Astrocyte (in vitro differentiated cells and primary cell): ENCODE measurements around the gene COL18A1. TPM values are rescaled to one million over a fixed set of nuclear protein-coding genes. Genes with fewer than 3 reads are reported as not detected.

Source experiments
- DNase-seq: peaks from one replicate; pipeline ENCODE4 v3.0.0-alpha.2; 2010; ENCODE audit warnings: low read depth
- FAIRE-seq: peaks from 2 replicates; lab custom pipeline; 2011; peaks lifted over from hg19 to GRCh38; lab: Jason Lieb, UNC
- H2AFZ ChIP-seq: 2 replicates; pipeline ENCODE4 v1.6.0; 2012; ENCODE audit warnings: low read depth, low read length, inconsistent platforms
- H3K27ac ChIP-seq: 2 replicates; pipeline ENCODE4 v1.5.1; 2011; ENCODE audit warnings: low read depth, low read length, inconsistent platforms
- H3K27me3 ChIP-seq: 2 replicates; pipeline ENCODE4 v1.6.0; 2011; ENCODE audit warnings: low read length, inconsistent platforms; ENCODE audit not compliant: insufficient read depth
- H3K36me3 ChIP-seq: 2 replicates; pipeline ENCODE4 v1.5.1; 2011; ENCODE audit warnings: low read length, inconsistent platforms; ENCODE audit not compliant: insufficient read depth
- H3K4me1 ChIP-seq: 2 replicates; pipeline ENCODE4 v1.5.1; 2011; ENCODE audit warnings: low read length, inconsistent platforms; ENCODE audit not compliant: insufficient read depth
- H3K4me2 ChIP-seq: 2 replicates; pipeline ENCODE4 v1.6.0; 2012; ENCODE audit warnings: low read length, inconsistent platforms
- H3K4me3 ChIP-seq: 2 replicates; pipeline ENCODE4 v1.5.1; 2011; ENCODE audit warnings: low read depth, mild to moderate bottlenecking, low read length, inconsistent platforms; ENCODE audit not compliant: insufficient read depth
- H3K79me2 ChIP-seq: 2 replicates; pipeline ENCODE4 v1.6.0; 2012; ENCODE audit warnings: mild to moderate bottlenecking, low read length, inconsistent platforms; ENCODE audit not compliant: insufficient read depth
- H3K9ac ChIP-seq: 2 replicates; pipeline ENCODE4 v1.6.0; 2012; ENCODE audit warnings: mild to moderate bottlenecking, low read length, inconsistent platforms
- H3K9me3 ChIP-seq: 2 replicates; pipeline ENCODE4 v1.5.1; 2012; ENCODE audit warnings: low read depth, mild to moderate bottlenecking, low read length, inconsistent platforms; ENCODE audit not compliant: insufficient read depth
- H4K20me1 ChIP-seq: 2 replicates; pipeline ENCODE4 v1.6.0; 2012; ENCODE audit warnings: low read length, inconsistent platforms; ENCODE audit not compliant: insufficient read depth
- H3K27ac Mint-ChIP-seq: one replicate; pipeline ENCODE4 v1.8.0; 2021; ENCODE audit warnings: mild to moderate bottlenecking, mixed read lengths; ENCODE audit not compliant: unreplicated experiment
- H3K27me3 Mint-ChIP-seq: one replicate; pipeline ENCODE4 v1.8.0; 2021; ENCODE audit warnings: low read depth, mixed read lengths; ENCODE audit not compliant: unreplicated experiment
- H3K36me3 Mint-ChIP-seq: one replicate; pipeline ENCODE4 v1.8.0; 2021; ENCODE audit warnings: low read depth, mixed read lengths; ENCODE audit not compliant: unreplicated experiment
- H3K4me1 Mint-ChIP-seq: one replicate; pipeline ENCODE4 v1.8.0; 2021; ENCODE audit warnings: low read depth, mixed read lengths; ENCODE audit not compliant: unreplicated experiment
- H3K4me3 Mint-ChIP-seq: one replicate; pipeline ENCODE4 v1.8.0; 2021; ENCODE audit warnings: mild to moderate bottlenecking, moderate library complexity, mixed read lengths; ENCODE audit not compliant: unreplicated experiment
- H3K9me3 Mint-ChIP-seq: one replicate; pipeline ENCODE4 v1.8.0; 2021; ENCODE audit warnings: mild to moderate bottlenecking, mixed read lengths; ENCODE audit not compliant: unreplicated experiment
- EZH2 ChIP-seq: IDR thresholded peaks from 2 replicates; pipeline ENCODE4 v1.6.1; 2012; ENCODE audit warnings: mild to moderate bottlenecking, low read length, inconsistent platforms; ENCODE audit not compliant: insufficient read depth
- total RNA-seq: library from RNA; stranded (reverse); gene quantifications from 2 replicates; pipeline ENCODE4 v1.2.1, GENCODE V29; 2021
- TF ChIP-seq, protein P1 (sequence below): IDR thresholded peaks from 2 replicates; pipeline ENCODE4 v1.5.1; 2011; ENCODE audit warnings: low read depth, mild to moderate bottlenecking, inconsistent platforms, low read length, moderate library complexity; ENCODE audit not compliant: insufficient read depth

The COL18A1 gene
- total RNA-seq, 1 donor from 2014 or later: 616 TPM

DNA sequence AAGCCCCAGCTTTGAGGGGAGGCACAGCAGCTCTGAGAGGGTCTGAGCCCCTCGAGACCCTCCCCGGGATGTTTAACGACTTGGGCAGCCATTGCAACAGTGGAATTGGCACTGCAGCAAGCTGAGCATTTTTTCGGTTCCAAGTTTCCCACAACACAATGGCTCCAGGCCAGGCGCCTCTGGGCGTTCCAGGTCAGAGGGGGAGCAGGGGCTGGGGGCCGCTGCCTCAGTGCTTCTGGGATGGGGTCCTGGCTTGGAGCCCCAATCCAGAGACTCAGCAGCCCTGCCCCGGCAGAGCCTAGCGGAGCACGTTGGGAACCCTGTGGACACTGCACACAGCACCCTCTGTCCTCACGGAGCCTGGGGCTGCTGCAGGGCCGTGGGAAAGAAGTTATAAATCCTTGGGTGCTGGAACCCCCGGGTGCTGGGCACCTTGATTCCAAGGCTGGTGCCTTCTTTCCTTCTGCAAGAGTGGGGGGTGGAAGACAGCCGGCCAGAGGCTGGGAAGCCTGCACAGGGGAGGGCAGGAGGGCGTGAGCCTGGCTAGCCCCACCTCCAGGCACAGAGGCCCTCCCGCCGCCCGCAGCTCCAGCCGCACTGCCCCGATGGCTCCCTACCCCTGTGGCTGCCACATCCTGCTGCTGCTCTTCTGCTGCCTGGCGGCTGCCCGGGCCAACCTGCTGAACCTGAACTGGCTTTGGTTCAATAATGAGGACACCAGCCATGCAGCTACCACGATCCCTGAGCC is 50.1 kb downstream of the COL18A1 start:
- H3K9me3 ChIP-seq: no peaks in the 10 kb centered on the region
- peak overlapping the region; percentile 28 for H3K4me3 ChIP-seq
- H3K27ac Mint-ChIP-seq: peak overlapping the region; percentile 58
- DNase-seq (peak; percentile 25), FAIRE-seq (no peak)
- peak overlapping the region; percentile 67 for H3K4me2 ChIP-seq
- no peaks in the 10 kb centered on the region for H3K27me3 ChIP-seq
- no peaks in the 10 kb centered on the region for H3K36me3 ChIP-seq
- peaks cover 42% of the 10 kb centered on the region for H3K79me2 ChIP-seq
- peaks cover 52% of the 10 kb centered on the region for H4K20me1 ChIP-seq
- no peaks in the 10 kb centered on the region for H3K27me3 Mint-ChIP-seq
- H3K27ac ChIP-seq: no peak overlapping the region
- no peak overlapping the region for H3K4me3 Mint-ChIP-seq
- H3K36me3 Mint-ChIP-seq: peaks cover 6% of the 10 kb centered on the region
- no peak overlapping the region for H2AFZ ChIP-seq
- H3K9me3 Mint-ChIP-seq: no peaks in the 10 kb centered on the region
- peaks cover 18% of the 10 kb centered on the region for H3K4me1 Mint-ChIP-seq
- TF ChIP-seq, protein P1, sequence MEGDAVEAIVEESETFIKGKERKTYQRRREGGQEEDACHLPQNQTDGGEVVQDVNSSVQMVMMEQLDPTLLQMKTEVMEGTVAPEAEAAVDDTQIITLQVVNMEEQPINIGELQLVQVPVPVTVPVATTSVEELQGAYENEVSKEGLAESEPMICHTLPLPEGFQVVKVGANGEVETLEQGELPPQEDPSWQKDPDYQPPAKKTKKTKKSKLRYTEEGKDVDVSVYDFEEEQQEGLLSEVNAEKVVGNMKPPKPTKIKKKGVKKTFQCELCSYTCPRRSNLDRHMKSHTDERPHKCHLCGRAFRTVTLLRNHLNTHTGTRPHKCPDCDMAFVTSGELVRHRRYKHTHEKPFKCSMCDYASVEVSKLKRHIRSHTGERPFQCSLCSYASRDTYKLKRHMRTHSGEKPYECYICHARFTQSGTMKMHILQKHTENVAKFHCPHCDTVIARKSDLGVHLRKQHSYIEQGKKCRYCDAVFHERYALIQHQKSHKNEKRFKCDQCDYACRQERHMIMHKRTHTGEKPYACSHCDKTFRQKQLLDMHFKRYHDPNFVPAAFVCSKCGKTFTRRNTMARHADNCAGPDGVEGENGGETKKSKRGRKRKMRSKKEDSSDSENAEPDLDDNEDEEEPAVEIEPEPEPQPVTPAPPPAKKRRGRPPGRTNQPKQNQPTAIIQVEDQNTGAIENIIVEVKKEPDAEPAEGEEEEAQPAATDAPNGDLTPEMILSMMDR: no peak
- TF ChIP-seq EZH2: no peak
- H3K4me1 ChIP-seq: peaks cover 28% of the 10 kb centered on the region
- H3K9ac ChIP-seq: no peak overlapping the region

DNA sequence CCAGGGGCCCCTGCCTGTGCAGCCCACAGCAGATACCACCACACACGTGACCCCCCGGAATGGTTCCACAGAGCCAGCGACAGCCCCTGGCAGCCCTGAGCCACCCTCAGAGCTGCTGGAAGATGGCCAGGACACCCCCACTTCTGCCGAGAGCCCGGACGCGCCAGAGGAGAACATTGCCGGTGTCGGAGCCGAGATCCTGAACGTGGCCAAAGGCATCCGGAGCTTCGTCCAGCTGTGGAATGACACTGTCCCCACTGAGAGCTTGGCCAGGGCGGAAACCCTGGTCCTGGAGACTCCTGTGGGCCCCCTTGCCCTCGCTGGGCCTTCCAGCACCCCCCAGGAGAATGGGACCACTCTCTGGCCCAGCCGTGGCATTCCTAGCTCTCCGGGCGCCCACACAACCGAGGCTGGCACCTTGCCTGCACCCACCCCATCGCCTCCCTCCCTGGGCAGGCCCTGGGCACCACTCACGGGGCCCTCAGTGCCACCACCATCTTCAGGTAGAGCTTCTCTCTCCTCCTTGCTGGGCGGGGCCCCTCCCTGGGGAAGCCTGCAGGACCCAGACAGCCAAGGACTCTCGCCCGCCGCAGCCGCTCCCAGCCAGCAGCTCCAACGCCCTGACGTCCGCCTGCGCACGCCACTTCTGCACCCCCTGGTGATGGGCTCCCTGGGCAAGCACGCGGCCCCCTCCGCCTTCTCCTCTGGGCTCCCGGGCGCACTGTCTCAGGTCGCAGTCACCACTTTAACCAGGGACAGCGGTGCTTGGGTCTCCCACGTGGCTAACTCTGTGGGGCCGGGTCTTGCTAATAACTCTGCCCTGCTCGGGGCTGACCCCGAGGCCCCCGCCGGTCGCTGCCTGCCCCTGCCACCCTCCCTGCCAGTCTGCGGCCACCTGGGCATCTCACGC is 51.0 kb downstream of the COL18A1 start:
- peaks cover 13% of the 10 kb centered on the region for H3K36me3 Mint-ChIP-seq
- no peaks in the 10 kb centered on the region for H3K27me3 ChIP-seq
- DNase-seq (no peak), FAIRE-seq (no peak)
- H3K27me3 Mint-ChIP-seq: no peaks in the 10 kb centered on the region
- no peaks in the 10 kb centered on the region for H3K9me3 ChIP-seq
- H4K20me1 ChIP-seq: peaks cover 52% of the 10 kb centered on the region
- H3K27ac ChIP-seq: no peak overlapping the region
- H2AFZ ChIP-seq: no peak overlapping the region
- peak overlapping the region; percentile 58 for H3K27ac Mint-ChIP-seq
- TF ChIP-seq, protein P1: no peak
- TF ChIP-seq EZH2: no peak
- H3K4me1 Mint-ChIP-seq: peaks cover 24% of the 10 kb centered on the region
- peaks cover 36% of the 10 kb centered on the region for H3K4me1 ChIP-seq
- H3K4me2 ChIP-seq: peak overlapping the region; percentile 67
- H3K36me3 ChIP-seq: no peaks in the 10 kb centered on the region
- no peak overlapping the region for H3K9ac ChIP-seq
- no peak overlapping the region for H3K4me3 ChIP-seq
- no peaks in the 10 kb centered on the region for H3K9me3 Mint-ChIP-seq
- H3K79me2 ChIP-seq: peaks cover 35% of the 10 kb centered on the region
- H3K4me3 Mint-ChIP-seq: no peak overlapping the region
